ENCODE data around the gene PRKG1. TPM values are rescaled to one million over a fixed set of nuclear protein-coding genes. Genes with fewer than 3 reads are reported as not detected.

PRKG1 gene
- total and polyA plus RNA-seq, 4 donors: 0.46 to 5.1 (median 1.5) TPM

- Histone ChIP-seq H3K9me3 (ENCODE audit: control insufficient read depth in 4 of 4, low read length in 3 of 4) (no peaks in the 10 kb centered on the region), H3K27ac (ENCODE audit: low read depth in 1 of 2, low read length in 2 of 2) (no peak overlapping the region), H3K27me3 (ENCODE audit: control insufficient read depth in 4 of 4, insufficient read depth in 4 of 4, low read length in 3 of 4) (peaks cover 0 to 4% (median 1%) of the 10 kb centered on the region in 4 donors), H3K9ac (ENCODE audit: low read depth in 1 of 2, low read length in 2 of 2) (no peak overlapping the region), H3K4me1 (ENCODE audit: control insufficient read depth in 4 of 4, insufficient read depth in 4 of 4, low read length in 3 of 4) (no peaks in the 10 kb centered on the region), H3K4me3 (ENCODE audit: low read depth in 1 of 3, low read length in 3 of 3) (no peak overlapping the region), H3K36me3 (ENCODE audit: control insufficient read depth in 4 of 4, insufficient read depth in 3 of 4, low read depth in 1 of 4, low read length in 3 of 4) (no peaks in the 10 kb centered on the region)
- DNase-seq (ENCODE audit: low spot score): no peak
- TF ChIP-seq RXRA (IDR thresholded peaks at IDR 0.05): no peak
- TF ChIP-seq JUND (IDR thresholded peaks at IDR 0.05): no peak
- no peak for TF ChIP-seq TAF1 (conservative IDR thresholded peaks at IDR 0.05)
- no peak for TF ChIP-seq EGR1 (IDR thresholded peaks at IDR 0.05; ENCODE audit: low read depth in 2 of 2)
- no peak for TF ChIP-seq FOXA1 (IDR thresholded peaks at IDR 0.05)
- TF ChIP-seq ATF3 (IDR thresholded peaks at IDR 0.05): no peak
- TF ChIP-seq HNF4G (IDR thresholded peaks at IDR 0.05): no peak
- no peak for TF ChIP-seq CTCF (IDR thresholded peaks at IDR 0.05; ENCODE audit: low read depth, low read length, missing input control)
- no peak for TF ChIP-seq ZBTB33 (IDR thresholded peaks at IDR 0.05)
- no peak for TF ChIP-seq RAD21 (IDR thresholded peaks at IDR 0.05)
- 82% methylated on average over 2 of the region's 2 CpGs for WGBS
Measured at GRCh38 chr10:51291961-51292360, 217.7 kb downstream of the PRKG1 start.

GRCh38 chr10:51297438-51297837 is 223.2 kb downstream of the PRKG1 start:
- Histone ChIP-seq H3K27ac (ENCODE audit: low read depth in 1 of 2, low read length in 2 of 2) (no peak overlapping the region), H3K27me3 (ENCODE audit: control insufficient read depth in 4 of 4, insufficient read depth in 4 of 4, low read length in 3 of 4) (no peaks in the 10 kb centered on the region), H3K4me1 (ENCODE audit: control insufficient read depth in 4 of 4, insufficient read depth in 4 of 4, low read length in 3 of 4) (no peaks in the 10 kb centered on the region), H3K36me3 (ENCODE audit: control insufficient read depth in 4 of 4, insufficient read depth in 3 of 4, low read depth in 1 of 4, low read length in 3 of 4) (no peaks in the 10 kb centered on the region), H3K4me3 (ENCODE audit: low read depth in 1 of 3, low read length in 3 of 3) (no peak overlapping the region), H3K9me3 (ENCODE audit: control insufficient read depth in 4 of 4, low read length in 3 of 4) (no peaks in the 10 kb centered on the region), H3K9ac (ENCODE audit: low read depth in 1 of 2, low read length in 2 of 2) (no peak overlapping the region)
- WGBS: 59% methylated on average over 2 of the region's 2 CpGs
- DNase-seq (ENCODE audit: low spot score): no peak
- TF ChIP-seq REST (IDR thresholded peaks at IDR 0.05) (no peak), FOXA1 (IDR thresholded peaks at IDR 0.05) (no peak), JUND (IDR thresholded peaks at IDR 0.05) (no peak), HNF4A (conservative IDR thresholded peaks at IDR 0.05) (no peak), HNF4G (IDR thresholded peaks at IDR 0.05) (no peak), CTCF (IDR thresholded peaks at IDR 0.05; ENCODE audit: low read depth, low read length, missing input control) (no peak)
